CD4-positive, alpha-beta T cell treated with Interleukin-2 at 100 ng/mL for 4 hours (primary cell): ENCODE data around the gene RASSF5.
"Not testable (repeated sequence)": the region's sequence is repeated elsewhere in the genome, so short reads cannot be mapped to it uniquely, and the experiment has no call there.

ENCODE experiments used
- DNase-seq: peaks from one replicate; pipeline ENCODE4 v3.0.0-alpha.2; 2020; ENCODE audit warnings: low spot score

The RASSF5 gene

DNA sequence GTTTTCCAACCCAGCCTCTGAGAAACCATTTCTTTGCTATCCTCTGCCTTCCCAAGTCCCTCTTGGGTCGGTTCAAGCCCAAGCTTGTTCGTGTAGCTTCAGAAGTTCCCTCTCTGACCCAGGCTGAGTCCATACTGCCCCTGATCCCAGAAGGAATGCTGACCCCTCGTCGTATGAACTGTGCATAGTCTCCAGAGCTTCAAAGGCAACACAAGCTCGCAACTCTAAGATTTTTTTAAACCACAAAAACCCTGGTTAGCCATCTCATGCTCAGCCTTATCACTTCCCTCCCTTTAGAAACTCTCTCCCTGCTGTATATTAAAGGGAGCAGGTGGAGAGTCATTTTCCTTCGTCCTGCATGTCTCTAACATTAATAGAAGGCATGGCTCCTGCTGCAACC is 81.2 kb downstream of the RASSF5 start:
- no peak for DNase-seq

DNA sequence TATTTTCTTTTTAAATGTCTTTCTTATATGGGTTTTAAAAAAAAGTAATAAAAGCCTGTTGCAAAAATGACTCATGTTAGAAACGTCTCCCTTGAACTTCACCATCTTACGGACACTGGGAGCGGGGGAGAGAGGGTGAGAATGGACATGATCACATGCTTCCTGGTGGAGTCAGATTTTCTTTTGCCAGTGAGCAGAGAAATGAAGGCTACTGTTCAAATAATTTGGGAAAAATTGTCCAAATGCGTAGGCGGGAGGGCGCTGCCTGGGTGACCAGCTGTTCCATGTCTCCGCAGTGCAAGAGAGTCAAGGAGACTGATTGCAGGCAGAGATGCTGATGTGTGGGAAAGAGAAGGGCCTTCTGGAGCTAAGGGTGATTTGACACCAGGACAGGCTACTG is 81.9 kb downstream of the RASSF5 start:
- no peak for DNase-seq

DNA sequence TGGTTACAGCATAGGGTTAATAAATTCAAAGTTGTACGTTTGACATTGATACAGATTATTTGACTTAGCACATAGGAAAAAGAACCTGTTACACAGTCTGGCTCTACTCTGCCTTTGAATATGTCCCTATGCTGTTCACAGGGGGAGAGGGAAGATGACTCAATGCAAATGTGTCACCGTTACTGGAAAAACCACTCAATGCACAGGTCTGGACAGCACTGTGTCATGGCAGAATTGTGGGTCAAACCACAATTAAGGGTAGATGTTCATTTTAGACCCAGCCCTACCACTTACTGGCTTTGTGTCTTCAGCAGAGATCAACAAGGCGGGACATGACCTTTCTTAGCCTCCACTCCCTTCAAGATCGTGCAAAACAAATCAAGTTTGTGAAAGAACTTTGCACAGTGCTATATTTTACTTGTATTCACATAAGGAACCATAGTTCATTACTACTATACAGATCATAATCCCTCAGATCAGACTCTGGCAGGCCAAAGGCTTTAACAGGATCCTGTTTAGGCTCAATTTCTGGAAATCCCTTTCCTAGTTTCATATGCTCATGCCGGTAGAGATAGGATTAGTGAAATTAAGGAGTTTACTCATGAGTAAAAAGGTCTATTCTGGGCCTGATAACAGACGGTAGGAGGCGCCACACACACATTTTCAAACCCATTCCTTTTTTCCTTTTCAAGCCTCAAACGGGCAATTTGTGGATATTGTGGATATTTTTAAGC is 82.9 kb downstream of the RASSF5 start:
- DNase-seq, result peak; percentile 94

DNA sequence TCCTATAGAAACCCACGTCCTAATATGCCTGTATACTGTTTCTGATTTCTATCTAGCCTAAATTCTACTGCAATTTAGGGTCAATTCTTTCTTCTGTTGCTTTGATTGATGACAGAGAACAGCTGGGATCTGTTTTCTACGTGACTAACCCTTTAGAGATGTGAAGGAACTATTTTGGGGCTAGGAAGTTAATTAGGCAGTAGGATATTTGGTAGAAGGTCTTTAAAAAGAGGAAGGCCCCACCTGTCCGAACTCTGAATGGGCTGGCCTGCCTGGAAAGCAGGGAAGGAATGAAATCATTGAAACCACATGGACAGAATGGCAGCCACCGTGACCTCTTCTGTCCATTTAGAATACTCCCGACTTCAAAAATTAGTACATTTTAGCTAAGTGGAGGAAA is 83.9 kb downstream of the RASSF5 start:
- no peak for DNase-seq

DNA sequence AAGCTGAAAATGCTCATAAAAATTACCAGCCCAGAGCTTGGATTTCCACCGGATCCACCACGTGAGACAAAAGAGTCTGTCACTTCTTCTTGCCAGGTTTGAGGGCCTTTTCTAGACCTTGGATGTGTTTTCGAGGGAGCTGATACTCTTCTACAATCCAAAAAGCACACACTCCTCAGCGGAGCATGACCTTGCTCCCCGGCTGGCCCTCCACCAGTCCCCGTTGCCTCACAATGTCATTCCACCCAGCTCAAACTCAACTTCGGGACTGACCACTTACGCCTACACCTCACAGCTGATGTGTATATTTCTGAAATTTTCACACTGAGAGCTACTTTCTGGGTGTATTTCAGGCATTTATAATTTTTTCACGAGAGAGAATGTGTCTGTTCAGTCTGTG is 84.4 kb downstream of the RASSF5 start:
- no peak for DNase-seq

DNA sequence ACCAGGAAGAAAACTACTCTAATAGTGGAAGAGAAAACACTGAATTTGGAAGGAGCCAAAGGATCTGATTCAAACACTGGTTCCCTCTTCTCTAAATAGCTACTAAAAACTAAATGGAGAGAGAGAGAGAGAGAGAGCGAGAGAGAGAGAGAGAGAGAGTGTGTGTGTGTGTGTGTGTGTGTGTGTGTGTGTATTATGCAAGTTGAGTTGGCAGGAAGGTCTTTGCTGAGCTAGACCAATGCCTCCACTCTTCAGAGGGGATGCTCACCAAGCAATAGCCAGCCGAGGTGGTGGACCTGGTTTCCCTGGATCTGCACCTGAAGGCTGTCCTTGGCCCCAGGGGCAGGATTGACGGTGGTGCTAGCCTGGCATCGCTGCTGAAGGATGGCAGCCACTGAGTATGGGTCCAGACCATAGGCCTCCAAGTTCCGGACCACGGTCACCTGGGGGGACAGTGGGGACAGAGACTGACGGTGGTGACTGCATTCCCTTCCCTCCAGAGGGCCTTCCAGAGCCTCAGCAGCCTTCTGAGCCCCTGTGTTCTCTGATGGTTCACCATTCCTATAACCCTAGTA is 86.1 kb downstream of the RASSF5 start:
- DNase-seq, result no peak

DNA sequence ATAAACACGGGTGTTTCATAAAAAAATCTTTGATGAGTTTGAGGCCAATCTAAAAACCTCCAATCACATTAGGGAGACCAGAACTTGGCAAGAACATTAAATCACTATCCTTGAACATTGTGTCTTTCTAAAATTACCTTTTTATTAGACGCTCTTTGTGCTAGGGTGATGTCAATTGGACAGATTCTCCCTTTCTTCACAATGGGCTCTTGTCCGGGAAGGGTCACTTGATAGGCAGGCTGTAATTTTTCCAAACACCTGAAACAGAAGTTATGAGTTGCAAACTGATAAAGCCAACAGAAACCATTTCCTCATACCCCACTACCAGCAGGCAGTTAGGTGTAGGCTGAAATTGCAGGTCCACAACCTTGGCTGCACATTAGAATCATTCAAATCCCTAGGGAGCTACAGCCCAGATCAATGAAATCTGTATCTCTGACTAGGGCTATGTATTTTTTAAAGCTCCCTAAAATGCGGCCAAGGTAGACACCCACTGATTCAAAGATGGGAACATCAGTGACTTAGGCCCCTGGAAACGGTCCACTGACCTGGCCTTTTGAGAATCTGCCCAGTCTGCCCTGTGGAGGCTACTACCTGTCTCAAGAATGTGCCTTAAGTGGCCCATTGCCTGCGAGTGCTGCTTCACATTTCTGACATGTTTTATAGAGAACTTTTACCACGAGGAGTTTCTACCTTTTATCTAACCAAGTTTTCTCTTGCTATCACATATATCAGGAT is 88.4 kb downstream of the RASSF5 start:
- no peak for DNase-seq

DNA sequence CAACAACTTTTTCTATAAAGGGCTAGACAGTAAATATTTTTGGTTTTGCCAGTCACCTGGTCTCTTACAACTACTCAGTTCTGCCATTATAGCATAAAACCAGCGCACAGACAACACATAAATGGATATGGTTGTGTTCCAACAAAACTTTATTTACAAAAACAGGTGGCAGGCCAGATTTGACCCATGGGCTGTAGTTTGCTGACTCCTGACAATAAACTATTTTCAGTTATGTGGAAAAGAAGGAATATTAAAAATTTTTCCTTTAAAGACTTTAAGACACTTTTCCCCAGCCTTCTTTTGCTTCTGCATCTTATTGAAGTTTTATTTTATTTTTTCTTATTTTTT is 89.0 kb downstream of the RASSF5 start:
- DNase-seq, result no peak

DNA sequence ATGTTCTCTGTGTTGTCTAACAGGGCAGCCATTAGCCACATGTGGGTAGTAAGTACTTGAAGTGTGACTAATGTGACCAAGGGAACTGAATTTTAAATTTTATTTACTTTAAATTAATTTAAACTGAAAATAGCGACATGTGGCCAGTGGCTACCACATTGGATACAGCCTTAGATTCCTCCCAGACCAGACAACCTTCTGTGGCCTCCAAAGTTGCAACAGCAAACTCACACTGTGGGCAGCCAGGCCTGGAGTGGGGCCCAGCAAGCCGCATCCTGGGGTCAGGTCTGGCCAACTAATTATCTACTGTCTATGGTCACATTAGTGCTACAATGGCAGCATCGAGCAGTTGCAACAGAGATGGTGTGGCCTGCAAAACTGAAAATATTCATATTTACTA is 93.2 kb downstream of the RASSF5 start:
- DNase-seq, result no peak

DNA sequence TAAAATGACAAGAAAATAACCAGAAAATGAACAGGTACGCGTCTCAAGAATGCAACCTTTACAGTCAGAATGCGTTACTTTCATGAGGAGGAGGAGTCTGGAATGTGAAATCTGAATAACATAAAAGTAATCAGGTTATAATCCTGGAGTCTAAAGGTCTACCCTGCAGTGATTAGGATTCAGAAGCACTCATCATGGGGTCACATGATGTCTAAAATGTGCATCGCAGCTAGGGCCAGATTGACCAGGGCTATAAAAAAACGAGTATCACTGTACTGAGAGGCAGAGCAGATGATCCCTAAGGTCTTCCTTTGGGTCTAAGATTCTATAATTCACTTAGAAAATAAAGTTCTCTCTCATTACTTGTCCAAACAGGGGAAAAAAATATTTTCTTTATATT is 97.5 kb downstream of the RASSF5 start:
- no peak for DNase-seq

DNA sequence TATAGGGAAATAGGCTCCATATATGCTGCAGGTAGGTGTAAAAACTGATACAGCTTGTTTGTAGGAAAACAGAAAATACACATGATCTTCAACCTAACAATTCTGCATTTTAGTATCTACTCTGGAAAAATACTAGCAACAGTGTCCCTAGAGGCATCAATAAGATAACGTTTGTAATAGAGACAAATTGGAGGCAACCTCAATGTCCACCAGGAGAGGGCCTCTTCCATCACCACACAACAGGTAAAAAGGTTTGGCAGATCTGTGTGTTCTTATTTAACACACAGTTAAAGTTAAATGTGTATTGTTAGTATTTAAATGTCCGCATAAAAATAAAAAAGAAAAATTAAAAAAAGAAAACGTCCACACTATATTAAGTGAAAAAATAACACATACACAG is 99.5 kb downstream of the RASSF5 start:
- DNase-seq, result no peak

DNA sequence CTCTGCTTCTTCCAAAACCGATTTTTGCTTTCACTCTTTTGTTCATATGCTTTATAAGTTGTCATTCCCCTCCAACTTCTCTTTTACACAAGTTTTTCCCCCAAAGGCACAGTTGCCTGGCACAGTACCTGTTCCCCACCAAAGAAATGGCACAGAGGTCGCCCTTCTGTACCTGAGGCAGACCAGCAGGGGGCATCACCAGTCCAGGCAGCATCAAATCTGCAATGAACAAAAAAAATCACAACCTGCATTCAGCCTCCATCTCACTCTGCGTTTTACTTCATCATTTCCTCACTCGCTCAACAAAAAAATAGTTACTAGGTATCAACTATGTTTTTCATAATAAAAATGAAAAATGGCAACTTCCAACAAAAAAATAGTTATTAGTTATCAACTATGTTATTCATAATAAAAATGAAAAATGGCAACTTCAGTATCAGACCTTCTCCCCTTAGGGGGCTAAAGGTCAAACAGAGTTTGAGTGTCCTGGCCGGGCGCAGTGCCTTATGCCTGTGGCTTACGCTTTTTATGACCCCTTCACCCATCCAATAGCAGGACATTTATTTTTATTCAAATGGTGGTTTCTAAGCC is 100.9 kb downstream of the RASSF5 start:
- peak; percentile 68 for DNase-seq

DNA sequence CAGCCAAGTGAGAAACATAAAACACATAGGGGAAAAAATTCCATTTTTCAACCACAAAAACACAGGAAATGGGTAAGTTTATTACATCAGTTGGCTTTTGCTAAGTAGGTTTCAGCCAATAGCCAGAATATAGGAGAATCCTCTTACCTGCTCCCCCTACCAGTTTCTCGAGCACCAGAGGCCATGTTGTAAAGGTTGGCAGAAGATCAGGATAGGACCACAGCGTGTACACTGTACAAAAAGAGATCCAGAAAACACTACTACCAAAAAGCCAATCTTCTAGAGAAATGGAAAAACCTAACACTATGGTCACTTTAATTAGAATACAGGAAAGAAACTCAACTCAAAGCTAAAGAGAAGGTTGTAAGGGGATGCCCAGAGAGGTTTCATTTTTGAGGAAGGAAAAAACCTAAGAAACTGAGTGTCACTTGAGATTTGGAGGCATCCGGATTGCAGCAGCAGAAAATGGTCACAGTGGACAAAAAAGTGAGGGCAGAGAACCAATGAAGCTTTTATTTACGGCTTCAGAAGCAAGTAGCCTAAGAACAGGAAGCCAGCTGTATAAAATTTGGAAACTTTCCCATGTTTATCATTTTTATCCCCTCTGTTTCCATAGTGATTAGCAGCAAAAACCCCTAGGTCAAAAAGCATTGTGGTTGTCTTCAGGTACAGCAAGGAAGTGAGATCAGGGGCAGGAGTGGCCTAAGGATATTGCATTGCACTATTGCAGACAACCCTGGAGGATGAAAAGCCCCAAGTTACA is 102.1 kb downstream of the RASSF5 start:
- DNase-seq, result no peak

DNA sequence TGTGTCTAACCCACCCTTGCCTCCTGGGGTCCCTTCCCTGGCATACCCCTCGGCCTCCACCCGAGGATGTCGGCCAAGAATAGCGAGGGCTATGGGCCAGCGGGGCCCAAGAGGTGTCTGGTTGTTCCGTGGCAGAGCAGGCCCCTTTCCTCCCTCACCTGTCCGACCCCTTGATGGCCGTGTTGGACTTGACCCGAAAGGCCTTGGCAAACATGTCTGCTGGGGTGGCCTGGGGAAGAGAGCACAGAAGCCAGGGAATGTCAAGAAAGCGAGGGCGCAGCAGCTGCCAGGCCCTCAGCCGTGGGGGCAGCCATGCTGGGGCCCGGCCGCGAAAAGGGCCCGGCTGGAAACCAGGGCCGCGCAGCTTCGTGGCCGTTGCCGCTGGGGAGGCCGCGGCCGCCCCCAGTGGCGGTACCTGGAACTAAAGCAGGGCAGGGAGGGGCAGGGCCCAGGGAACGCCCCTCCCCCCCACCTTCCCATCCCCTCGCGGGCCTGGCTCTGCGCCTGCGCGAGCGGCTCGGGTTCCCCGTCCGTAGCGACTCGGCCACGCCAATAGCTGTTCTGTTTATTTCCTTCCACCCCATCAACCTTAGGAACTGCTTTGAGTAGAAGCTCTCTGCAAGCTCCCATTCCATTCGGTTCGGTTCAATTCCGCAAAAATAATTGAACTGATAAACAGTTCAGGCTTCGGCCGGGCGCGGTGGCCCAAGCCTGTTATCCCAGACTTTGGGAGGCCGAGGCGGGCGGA is 105.0 kb downstream of the RASSF5 start, which contains the start of gene EIF2D:
Gene EIF2D, minus strand, starts transcription at position 337 of the 748 bp plus-strand sequence. Its CDS starts 123 bp downstream, at position 214.
- DNase-seq, result peak; percentile 94

DNA sequence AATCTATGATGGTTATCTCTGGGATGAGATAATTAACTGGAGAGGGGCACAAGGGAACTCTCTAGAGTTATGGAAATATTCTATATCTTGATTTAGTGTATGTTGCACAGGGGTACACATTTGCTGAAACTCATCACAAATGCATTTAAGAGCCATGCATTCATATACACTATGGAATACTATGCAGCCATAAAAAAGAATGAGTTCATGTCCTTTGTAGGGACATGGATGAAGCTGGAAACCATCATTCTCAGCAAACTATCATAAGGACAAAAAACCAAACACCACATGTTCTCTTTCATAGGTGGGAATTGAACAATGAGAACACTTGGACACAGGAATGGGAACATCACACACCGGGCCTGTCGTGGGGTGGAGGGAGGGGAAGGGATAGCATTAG is 119.1 kb downstream of the RASSF5 start:
- DNase-seq, result not testable (repeated sequence)

DNA sequence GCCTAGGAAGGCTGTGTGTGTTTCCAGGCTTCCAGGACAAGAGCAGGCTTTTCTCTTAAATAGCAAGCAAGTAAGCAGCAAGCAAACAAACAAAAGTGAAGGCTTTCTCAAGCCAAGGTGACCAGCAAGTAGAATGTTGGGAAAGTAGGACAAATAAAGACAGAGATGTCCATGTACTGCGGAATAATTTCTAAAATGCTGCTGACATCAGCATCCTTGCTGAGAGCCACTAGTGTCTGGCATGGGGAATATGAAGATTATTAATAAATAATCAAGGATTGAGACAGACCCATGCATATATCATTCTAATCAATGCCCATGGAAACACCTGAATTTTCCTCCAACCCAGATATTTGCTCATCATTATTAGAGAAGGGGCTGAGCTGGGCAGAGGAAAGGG is 121.6 kb downstream of the RASSF5 start:
- no peak for DNase-seq

DNA sequence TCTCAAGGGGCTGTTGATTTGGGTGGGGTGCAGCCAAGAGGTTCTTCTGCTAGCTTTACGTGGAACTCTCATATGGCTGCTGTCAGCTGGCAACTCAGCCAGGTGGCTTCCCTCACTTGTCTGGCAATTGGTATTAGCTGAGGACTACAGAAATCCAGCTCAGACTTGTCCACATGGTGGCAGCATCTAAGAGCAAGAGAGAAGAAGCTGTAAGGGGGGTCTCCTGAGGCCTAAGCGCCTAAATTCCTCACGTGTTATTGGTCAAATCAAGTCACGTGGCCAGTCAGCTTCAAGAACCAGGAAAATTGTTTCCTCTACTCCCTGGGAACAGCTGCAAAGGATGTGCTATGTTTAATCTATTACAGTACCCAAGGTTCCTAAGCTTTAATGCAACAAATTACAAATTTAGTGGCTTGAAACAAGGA is 123.8 kb downstream of the RASSF5 start:
- DNase-seq, result no peak

DNA sequence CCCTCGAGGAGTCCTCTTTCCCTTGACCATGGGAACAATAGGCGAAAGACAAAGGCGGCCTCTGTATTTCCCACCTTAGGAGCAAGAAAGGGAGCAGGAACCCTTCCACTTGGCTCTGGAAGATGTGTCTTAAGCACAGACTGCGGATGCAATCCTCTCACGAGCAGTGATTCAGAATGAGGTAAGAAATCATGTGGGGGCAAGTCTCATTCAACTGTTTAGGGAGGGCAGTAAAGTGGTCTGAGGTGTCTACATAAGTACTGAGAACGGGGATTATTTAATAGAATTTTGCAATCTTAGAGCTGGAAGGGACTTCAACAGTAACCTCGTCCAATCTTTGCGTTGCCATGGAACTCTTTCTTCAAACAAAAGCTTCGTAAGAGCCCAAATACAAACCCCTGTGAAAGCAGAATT is 126.4 kb downstream of the RASSF5 start:
- no peak for DNase-seq

DNA sequence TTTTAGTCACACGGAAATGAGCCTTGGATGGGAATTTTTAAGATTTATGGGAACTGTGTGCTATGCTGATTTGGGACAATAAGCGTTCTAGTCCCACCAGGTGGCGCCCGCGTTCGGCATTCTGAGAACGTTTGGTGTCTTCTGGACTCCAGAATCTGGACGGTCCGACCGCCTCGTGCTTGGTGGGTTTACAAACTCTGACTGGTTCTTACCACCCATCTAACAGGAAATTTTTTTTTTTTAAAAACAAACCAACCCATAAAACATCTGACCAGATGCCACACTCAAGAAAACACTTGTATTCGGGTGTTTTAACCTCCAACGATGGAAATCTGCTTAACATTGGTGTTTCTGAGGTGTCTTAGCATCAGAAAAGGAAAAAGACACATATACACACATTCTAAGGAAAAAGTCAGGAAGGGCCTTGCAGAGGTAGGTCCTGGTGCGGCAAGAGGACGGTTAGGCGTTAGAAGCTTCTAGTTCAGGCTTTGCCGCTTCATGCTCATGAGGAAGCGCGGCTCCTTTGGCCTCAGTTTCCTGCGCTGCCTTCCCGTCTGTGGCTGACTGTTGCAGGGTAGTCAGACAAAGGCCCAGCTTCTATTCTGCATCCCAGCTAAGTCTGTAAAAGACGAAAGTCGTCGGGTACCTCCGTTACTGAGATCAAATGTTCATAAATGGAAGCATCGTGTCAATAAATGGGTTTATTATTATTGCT is 127.2 kb downstream of the RASSF5 start:
- DNase-seq, result peak; percentile 72

DNA sequence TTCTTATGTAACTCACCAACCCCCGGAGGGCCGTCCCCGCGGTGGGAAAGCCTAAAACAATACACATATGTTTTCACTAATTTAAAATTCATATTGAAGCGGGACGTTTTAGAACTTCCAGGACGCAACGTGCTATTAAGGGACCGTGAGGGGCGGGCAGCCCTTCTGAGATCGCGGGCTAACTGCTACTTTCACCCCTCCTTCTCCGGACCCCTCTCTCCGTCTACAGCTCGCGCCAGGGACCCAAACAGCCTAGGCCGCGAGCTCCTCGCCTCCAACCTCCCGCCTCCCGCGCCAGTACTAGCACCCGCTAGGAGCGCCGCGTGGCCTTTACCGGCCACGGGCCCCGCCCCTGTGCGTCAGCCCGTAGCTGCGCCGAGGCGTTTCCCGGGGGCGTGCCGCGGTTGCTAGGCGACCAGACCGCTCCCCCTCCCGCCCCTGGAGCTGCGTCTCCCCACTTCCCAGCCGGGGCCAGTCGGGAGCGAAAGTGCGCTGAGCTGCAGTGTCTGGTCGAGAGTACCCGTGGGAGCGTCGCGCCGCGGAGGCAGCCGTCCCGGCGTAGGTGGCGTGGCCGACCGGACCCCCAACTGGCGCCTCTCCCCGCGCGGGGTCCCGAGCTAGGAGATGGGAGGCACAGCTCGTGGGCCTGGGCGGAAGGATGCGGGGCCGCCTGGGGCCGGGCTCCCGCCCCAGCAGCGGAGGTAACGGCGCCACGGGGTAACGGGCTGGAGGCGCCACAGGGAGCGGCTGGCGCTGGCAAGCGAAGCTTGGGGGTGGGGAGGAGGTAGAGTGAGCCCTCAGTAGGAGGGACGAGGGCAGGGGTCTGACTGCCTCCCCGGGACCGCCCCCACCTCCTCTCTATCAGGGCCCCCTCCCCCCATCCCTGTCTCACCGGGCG is 128.0 kb downstream of the RASSF5 start, which contains the start of gene DYRK3:
Gene DYRK3, plus strand, starts transcription at position 457 of the 898 bp plus-strand sequence. Its CDS starts 168 bp downstream, at position 625.
- DNase-seq, result peak; percentile 87
